Measurements from ENCODE around the gene GFM1. TPM values are rescaled to one million over a fixed set of nuclear protein-coding genes. Genes with fewer than 3 reads are reported as not detected.
A peak's percentile ranks its signal among the peaks of the same experiment; 100 is the strongest.
"Not testable (repeated sequence)": the region's sequence is repeated elsewhere in the genome, so short reads cannot be mapped to it uniquely, and the experiment has no call there.

Gene GFM1
- total RNA-seq, 1 donor from 2014 or later = 58.4 TPM

GRCh38 chr3:158671821-158672214, 27.5 kb downstream of the GFM1 start:
- no peak for DNase-seq (ENCODE audit: low spot score)
- intact Hi-C loops (cut with DNase I) = loop anchor here (5.0 kb wide), 2 partner anchors 55 to 130 kb away; partner anchors contain the start of gene MFSD1

DNA sequence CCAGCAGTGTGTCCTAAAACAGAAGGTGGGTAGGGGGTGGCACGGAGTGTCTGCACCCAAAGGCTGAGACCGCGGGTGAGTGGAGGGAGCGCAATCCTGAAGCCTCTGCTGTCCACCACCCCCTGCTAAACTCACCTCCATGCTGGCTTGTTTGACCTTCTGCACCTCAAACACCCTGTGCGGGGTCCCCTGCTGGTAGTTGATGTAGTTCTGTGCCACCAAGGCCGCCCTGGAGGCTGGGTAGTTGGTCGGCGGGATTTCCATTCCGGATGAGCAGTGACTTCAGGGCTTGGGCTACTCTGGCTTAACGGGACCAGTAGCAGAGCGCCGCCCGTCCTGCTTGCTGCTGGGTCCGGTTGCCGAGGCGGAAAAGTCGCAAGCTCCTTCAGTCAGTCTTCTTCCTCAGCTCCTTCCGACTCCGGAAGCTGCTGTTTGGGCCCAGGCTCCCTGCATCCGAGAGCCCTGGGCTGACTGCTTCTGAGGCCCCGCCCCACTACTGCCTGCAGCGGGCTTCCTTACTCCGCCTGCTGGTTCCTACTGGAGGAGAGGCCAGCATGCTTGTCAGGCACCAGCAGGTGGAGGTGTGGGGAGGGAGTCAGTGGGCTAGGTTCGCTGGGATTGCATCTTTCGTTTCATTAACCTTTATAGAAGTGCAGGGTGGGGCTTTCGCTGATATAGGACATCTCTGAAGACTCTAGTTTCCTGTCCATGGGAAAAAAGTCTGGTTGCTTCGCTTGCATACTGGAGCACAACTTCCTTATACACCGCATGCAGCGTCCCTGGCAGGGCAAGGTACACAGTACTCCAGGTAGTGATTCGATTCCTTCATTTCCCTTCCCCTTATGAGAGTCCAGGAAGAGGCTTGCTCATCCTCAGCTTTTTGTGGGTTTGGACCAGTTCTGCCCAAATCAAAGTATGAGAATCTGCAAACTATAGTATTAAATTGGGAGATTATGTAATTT, 28.2 kb downstream of the GFM1 start, which contains the start of gene LXN:
TSS of gene LXN (minus strand) at position 434 of the 962 bp plus-strand sequence. CDS start at position 264, 170 bp downstream.
- DNase-seq (ENCODE audit: low spot score) = peak; percentile 93
- intact Hi-C loops (cut with DNase I) = loop anchor here (5.0 kb wide), 2 partner anchors 55 to 130 kb away; partner anchors contain the start of gene MFSD1

GRCh38 chr3:158678687-158679086, 34.4 kb downstream of the GFM1 start:
- intact Hi-C loops (cut with DNase I) = no loop called here
- no peak for DNase-seq (ENCODE audit: low spot score)

- intact Hi-C loops (cut with DNase I) = no loop called here
- no peak for DNase-seq (ENCODE audit: low spot score)
These were observed 35.2 kb downstream of the GFM1 start for GRCh38 chr3:158679547-158680000.

GRCh38 chr3:158680861-158681260, 36.5 kb downstream of the GFM1 start:
- DNase-seq (ENCODE audit: low spot score) = no peak
- intact Hi-C loops (cut with DNase I) = no loop called here

DNA sequence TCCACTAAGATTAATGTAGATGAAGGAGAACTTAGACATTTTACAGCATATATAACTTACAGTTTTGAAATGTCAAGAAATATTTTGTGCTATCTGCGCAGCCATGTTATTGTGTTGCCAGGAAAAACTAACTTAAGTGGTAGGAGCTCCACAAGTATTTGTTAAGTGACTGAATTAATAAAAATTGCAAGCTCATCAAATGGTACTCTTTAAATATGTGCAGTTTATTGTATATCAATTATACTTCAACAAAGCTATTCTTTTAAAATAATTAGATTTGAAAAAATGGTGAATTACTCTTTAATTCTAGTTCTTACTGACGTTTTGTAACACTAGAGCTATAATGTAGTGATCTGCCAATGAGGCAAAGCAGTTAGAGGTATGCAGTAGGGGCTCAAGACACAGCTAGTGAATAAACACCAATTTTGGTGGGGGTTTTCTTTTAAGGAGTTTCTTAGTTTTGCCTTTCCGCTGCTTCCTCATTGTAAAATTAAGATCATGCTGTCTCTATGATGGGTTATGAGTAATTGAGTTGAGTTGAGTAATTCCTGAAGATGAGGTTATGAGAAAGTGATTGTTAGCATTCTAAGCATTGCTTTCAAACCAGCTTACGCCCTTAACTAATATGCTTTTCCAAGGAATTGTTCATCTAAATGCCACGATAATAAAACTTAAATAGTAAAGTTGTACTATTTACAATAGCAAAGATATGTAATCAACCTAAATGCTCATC, 39.1 kb downstream of the GFM1 start:
- intact Hi-C loops (cut with DNase I) = no loop called here
- DNase-seq (ENCODE audit: low spot score) = no peak

GRCh38 chr3:158685159-158685558, 40.8 kb downstream of the GFM1 start:
- no peak for DNase-seq (ENCODE audit: low spot score)
- intact Hi-C loops (cut with DNase I) = no loop called here

DNA sequence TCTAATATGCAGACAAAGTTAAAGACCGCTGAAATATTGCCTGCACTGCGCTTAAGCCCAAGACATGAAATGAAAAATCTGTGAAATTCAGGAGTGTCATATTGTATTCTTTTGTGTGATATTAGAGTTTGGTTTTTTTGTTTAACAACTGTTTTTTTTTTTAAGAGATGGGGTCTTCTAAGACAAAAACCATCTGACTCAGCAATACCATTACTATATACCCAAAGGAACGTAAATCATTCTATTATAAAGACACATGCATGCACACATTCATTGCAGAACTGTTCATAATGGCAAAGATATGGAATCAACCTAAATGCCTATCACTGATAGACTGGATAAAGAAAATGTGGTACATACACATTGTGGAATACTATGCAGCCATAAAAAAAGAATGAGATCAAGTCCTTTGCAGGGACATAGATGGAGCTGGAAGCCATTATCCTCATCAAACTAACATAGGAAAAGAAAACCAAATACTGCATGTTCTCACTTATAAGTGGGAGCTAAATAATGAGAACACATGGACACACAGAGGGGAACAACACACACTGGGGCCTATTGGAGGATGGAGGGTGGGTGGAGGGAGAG, 49.6 kb downstream of the GFM1 start:
- intact Hi-C loops (cut with DNase I); DNase-seq (ENCODE audit: low spot score): not testable (repeated sequence)

DNA sequence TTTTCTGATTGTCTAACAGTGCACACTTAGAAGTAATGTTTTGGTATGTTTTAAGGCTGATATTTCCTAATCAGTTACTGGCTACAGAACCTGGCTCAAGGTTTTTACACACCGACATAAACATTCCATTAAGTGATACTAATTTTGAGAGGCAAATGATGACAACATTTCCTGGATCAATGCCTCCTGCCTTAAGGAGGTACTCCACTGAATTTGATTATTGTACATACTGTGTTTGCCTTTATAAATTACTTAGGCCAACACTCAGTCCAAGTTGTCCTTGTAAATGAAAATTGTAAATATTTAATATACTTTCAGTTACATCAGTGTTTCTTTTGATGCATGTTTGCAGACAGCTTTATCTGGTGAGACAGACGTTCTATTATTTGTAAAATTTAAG, 52.3 kb downstream of the GFM1 start:
- intact Hi-C loops (cut with DNase I) = no loop called here
- DNase-seq (ENCODE audit: low spot score) = no peak

- intact Hi-C loops (cut with DNase I) = no loop called here
- no peak for DNase-seq (ENCODE audit: low spot score)
These were observed 56.2 kb downstream of the GFM1 start for GRCh38 chr3:158700559-158700958.

DNA sequence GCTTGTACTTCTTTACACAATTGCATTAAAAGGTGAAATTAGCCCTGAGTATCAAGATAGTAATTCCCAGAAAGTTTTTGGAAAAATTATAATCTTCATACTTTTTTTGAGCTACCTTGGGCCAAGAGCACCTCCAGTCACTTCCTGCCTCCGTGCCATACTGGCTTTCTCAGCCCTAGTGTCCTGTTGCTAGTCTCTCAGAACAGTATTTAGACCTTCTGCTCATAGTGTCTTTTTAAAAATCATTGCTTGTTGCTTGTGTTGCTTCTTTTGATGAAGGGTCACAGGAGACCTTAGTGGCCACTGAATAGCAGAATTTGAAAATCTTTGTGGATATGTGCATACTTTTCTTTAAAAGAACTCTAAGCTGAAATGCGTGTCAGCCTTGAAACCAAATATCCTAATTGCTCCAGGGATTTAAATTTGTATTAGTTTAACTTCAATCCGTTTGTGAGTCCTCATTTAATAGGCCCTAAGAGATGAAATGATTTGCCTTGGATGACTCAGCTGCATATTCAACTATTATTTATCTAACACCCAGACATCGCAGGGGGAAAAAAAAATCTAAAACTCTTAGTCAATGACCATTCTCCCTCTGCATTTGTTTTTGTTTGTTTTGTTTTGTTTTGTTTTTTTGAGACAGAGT, 57.2 kb downstream of the GFM1 start:
- intact Hi-C loops (cut with DNase I) = no loop called here
- no peak for DNase-seq (ENCODE audit: low spot score)

DNA sequence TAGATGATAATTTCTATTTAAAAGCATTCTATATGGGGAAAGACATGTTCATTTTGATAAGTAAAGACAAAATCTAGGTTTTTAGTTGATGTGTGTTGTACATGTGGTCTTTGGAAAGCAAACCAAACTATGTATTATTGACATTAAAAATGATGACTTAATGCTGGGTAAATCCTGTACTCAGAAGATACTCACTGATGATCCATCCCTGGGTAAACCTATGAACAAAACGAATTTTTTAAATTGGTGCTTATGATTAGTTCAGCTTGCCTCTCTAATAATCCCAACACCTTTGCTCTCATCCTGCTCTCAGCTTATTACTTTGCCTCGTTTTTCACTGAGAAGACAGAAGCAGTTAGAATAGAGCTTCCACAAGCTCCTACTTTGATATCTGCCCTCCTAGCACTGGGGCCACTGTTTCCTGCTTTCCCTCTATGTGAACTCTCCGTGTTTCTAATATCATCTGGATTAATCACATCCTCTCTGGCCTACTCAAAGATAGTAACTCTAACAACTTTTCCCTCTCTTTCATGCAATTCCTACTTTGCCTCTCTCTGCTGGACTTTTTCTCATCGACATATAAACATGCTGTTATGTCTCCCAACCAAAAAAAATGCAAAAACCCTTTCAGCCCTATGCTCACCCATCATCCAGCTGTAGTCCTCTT, 58.6 kb downstream of the GFM1 start:
- intact Hi-C loops (cut with DNase I) = no loop called here
- no peak for DNase-seq (ENCODE audit: low spot score)

- intact Hi-C loops (cut with DNase I) = no loop called here
- DNase-seq (ENCODE audit: low spot score) = no peak
These were observed 59.2 kb downstream of the GFM1 start for GRCh38 chr3:158703566-158703965.

- intact Hi-C loops (cut with DNase I) = no loop called here
- no peak for DNase-seq (ENCODE audit: low spot score)
These were observed 65.3 kb downstream of the GFM1 start for GRCh38 chr3:158709666-158710083.

DNA sequence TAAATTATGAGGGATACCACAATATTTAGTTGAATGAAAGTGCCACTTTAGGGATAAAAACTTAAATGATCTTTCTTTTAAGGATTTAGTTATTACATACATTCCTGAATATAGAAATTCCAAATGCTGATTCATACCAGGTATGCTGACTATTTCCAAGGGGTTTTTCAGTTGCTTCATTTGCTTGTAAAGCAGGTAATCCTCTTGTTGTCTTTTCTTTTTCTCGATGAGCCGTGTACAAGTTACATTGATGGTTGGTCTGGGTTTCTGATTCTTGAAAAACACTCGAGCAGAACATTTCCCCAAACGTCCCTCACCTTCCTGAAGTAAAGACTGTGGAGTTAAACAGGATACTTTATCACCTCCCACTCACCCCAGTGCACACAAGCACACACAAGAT, 66.3 kb downstream of the GFM1 start:
- intact Hi-C loops (cut with DNase I) = no loop called here
- no peak for DNase-seq (ENCODE audit: low spot score)

GRCh38 chr3:158711886-158712285, 67.6 kb downstream of the GFM1 start:
- intact Hi-C loops (cut with DNase I) = no loop called here
- DNase-seq (ENCODE audit: low spot score) = no peak

DNA sequence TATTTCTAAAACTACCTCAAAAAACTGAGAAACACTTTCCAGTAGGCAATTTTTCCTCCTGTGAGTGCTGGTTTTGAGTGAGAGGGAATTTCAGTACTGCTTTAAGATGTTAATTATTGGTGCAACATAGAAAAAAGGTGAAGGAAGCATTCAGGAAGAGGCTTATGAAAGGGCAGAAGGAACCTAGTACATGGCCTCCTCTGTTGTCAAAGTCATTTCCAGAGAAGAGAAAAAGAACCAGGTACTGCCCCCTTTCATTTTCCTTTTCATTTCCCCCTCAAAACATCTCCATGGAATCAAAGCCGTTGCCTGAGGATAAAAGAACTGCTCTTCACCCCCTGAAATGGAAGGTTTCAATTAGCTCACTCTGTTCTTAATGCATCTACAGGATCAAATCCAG, 68.1 kb downstream of the GFM1 start:
- DNase-seq (ENCODE audit: low spot score) = no peak
- intact Hi-C loops (cut with DNase I) = no loop called here

DNA sequence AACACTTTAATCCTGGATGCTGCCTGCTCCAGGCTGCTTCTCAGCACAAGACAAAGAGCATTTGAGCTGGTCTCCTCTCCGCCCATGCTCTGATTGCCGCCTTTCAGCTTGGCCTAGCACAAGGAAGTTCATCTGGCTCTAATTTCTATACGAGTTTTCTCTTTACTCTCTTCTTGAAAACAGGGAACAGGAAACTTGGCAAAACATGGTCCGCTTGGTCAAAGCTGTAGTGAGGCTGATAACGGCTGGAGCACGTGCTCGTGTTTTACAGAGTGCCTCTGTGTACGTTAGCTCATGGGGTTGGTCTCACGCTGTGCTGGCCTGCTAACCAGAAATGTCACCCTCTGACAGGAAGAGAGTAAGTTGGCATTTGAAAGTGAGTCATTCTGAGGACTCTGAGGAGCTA, 68.8 kb downstream of the GFM1 start:
- intact Hi-C loops (cut with DNase I) = no loop called here
- DNase-seq (ENCODE audit: low spot score) = no peak

GRCh38 chr3:158717576-158717975, 73.2 kb downstream of the GFM1 start:
- no peak for DNase-seq (ENCODE audit: low spot score)
- intact Hi-C loops (cut with DNase I) = no loop called here

All from cardiac septum (tissue), 1 donor.